K562 (cell line): ENCODE results near the gene PRUNE1. TPM values are rescaled to one million over a fixed set of nuclear protein-coding genes. Genes with fewer than 3 reads are reported as not detected.

Experiments used
- BCL6 ChIP-seq: fragments of 250-450 bp; sonication (Bioruptor Pico); IDR thresholded peaks from 2 replicates; pipeline ENCODE4 v1.4.0; 2020
- polyA plus RNA-seq, 8 experiments: library from polyadenylated mRNA; depleted of rRNA in 4 of 8; stranded (reverse) in 5 of 8; unstranded in 3 of 8; fragments of >200 nt; fragmentation: Nextera tagmentation in 2 of 8; fragmentation: Illumina TruSeq in 1 of 8; extraction: Ambion mirVana in 2 of 8; extraction: Trizol in 1 of 8; gene quantifications; 2 replicates each; pipeline versions ENCODE4 v1.2.1 to v1.2.3, GENCODE V29; 2011 to 2014; ENCODE audit warnings: inconsistent platforms in 1 of 8, missing spikeins in 1 of 8
- total RNA-seq, 7 experiments: library from RNA; depleted of rRNA in 6 of 7; stranded (reverse); fragments of >200 nt in 6 of 7; fragmentation: Illumina TruSeq in 2 of 7; extraction: Trizol in 2 of 7; gene quantifications; 2 replicates each; pipeline versions ENCODE4 v1.2.1 to v1.2.3, GENCODE V29; 2011 to 2021; ENCODE audit warnings: low replicate concordance in 1 of 7
- TF ChIP-seq, protein P1 (sequence below): fragments of 450-650 bp; IDR thresholded peaks from 2 replicates; pipeline ENCODE4 v1.6.1; 2016; ENCODE audit warnings: mild to moderate bottlenecking, moderate library complexity

The PRUNE1 gene
- total and polyA plus RNA-seq, 9 of the 15 experiments (the other 6 are each of a cell fraction or from before 2014, with no cell fraction given) = 16.7 to 48.3 (median 26.2) TPM

- TF ChIP-seq, protein P1, sequence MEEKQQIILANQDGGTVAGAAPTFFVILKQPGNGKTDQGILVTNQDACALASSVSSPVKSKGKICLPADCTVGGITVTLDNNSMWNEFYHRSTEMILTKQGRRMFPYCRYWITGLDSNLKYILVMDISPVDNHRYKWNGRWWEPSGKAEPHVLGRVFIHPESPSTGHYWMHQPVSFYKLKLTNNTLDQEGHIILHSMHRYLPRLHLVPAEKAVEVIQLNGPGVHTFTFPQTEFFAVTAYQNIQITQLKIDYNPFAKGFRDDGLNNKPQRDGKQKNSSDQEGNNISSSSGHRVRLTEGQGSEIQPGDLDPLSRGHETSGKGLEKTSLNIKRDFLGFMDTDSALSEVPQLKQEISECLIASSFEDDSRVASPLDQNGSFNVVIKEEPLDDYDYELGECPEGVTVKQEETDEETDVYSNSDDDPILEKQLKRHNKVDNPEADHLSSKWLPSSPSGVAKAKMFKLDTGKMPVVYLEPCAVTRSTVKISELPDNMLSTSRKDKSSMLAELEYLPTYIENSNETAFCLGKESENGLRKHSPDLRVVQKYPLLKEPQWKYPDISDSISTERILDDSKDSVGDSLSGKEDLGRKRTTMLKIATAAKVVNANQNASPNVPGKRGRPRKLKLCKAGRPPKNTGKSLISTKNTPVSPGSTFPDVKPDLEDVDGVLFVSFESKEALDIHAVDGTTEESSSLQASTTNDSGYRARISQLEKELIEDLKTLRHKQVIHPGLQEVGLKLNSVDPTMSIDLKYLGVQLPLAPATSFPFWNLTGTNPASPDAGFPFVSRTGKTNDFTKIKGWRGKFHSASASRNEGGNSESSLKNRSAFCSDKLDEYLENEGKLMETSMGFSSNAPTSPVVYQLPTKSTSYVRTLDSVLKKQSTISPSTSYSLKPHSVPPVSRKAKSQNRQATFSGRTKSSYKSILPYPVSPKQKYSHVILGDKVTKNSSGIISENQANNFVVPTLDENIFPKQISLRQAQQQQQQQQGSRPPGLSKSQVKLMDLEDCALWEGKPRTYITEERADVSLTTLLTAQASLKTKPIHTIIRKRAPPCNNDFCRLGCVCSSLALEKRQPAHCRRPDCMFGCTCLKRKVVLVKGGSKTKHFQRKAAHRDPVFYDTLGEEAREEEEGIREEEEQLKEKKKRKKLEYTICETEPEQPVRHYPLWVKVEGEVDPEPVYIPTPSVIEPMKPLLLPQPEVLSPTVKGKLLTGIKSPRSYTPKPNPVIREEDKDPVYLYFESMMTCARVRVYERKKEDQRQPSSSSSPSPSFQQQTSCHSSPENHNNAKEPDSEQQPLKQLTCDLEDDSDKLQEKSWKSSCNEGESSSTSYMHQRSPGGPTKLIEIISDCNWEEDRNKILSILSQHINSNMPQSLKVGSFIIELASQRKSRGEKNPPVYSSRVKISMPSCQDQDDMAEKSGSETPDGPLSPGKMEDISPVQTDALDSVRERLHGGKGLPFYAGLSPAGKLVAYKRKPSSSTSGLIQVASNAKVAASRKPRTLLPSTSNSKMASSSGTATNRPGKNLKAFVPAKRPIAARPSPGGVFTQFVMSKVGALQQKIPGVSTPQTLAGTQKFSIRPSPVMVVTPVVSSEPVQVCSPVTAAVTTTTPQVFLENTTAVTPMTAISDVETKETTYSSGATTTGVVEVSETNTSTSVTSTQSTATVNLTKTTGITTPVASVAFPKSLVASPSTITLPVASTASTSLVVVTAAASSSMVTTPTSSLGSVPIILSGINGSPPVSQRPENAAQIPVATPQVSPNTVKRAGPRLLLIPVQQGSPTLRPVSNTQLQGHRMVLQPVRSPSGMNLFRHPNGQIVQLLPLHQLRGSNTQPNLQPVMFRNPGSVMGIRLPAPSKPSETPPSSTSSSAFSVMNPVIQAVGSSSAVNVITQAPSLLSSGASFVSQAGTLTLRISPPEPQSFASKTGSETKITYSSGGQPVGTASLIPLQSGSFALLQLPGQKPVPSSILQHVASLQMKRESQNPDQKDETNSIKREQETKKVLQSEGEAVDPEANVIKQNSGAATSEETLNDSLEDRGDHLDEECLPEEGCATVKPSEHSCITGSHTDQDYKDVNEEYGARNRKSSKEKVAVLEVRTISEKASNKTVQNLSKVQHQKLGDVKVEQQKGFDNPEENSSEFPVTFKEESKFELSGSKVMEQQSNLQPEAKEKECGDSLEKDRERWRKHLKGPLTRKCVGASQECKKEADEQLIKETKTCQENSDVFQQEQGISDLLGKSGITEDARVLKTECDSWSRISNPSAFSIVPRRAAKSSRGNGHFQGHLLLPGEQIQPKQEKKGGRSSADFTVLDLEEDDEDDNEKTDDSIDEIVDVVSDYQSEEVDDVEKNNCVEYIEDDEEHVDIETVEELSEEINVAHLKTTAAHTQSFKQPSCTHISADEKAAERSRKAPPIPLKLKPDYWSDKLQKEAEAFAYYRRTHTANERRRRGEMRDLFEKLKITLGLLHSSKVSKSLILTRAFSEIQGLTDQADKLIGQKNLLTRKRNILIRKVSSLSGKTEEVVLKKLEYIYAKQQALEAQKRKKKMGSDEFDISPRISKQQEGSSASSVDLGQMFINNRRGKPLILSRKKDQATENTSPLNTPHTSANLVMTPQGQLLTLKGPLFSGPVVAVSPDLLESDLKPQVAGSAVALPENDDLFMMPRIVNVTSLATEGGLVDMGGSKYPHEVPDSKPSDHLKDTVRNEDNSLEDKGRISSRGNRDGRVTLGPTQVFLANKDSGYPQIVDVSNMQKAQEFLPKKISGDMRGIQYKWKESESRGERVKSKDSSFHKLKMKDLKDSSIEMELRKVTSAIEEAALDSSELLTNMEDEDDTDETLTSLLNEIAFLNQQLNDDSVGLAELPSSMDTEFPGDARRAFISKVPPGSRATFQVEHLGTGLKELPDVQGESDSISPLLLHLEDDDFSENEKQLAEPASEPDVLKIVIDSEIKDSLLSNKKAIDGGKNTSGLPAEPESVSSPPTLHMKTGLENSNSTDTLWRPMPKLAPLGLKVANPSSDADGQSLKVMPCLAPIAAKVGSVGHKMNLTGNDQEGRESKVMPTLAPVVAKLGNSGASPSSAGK = no peak
- no peak for TF ChIP-seq BCL6
Measured at GRCh38 chr1:151062741-151063371, 54.6 kb downstream of the PRUNE1 start (continued).
